ENCODE measurements around the gene MPG. TPM values are rescaled to one million over a fixed set of nuclear protein-coding genes. Genes with fewer than 3 reads are reported as not detected.
"Not testable (repeated sequence)": the region's sequence is repeated elsewhere in the genome, so short reads cannot be mapped to it uniquely, and the experiment has no call there.

Gene MPG
- polyA plus RNA-seq, 2 of the 4 experiments (the other 2 are of a cell fraction): 25.5 to 54.3 TPM

DNA sequence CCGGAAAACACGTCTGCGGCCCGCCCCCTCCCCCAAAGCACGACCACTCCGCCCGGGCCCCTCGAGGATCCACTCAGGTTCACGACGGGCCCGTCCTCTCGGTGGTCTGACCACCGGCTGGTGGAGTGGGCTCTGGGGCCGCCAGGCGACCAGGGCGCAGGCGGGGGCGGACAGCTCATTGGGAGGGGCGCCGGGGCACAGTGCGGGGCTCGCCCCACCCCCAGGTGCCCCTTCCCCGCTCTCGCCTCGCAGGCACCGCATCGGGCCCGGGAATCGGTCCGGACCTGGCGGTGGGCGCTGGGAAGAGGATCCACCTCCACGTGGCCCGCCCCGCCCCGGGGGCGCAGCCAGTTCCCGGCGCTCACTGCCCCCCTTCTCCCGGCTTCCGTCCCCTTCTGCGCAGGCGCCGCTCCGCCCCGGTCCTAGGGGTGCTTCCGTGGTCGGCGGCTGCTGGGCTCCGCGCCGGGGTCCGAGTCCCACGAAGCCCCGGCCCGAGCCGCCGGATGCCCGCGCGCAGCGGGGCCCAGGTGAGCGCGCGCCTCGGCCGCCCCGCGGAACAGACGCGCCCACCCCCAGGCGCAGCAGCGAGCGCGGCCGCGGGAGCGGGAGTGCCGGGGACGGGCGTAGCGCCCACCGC is at the start of gene MPG (continued):
- TF ChIP-seq KDM5A (IDR thresholded peaks at IDR 0.05): no peak
- no peak for TF ChIP-seq EHF (CRISPR knock-in tag; IDR thresholded peaks at IDR 0.05)
- no peak for TF ChIP-seq CTCF (IDR thresholded peaks at IDR 0.05)
- no peak for TF ChIP-seq RFX5 (IDR thresholded peaks at IDR 0.05)
- no peak for TF ChIP-seq KDM1A (IDR thresholded peaks at IDR 0.05; ENCODE audit: low read depth)
- TF ChIP-seq, protein P1, sequence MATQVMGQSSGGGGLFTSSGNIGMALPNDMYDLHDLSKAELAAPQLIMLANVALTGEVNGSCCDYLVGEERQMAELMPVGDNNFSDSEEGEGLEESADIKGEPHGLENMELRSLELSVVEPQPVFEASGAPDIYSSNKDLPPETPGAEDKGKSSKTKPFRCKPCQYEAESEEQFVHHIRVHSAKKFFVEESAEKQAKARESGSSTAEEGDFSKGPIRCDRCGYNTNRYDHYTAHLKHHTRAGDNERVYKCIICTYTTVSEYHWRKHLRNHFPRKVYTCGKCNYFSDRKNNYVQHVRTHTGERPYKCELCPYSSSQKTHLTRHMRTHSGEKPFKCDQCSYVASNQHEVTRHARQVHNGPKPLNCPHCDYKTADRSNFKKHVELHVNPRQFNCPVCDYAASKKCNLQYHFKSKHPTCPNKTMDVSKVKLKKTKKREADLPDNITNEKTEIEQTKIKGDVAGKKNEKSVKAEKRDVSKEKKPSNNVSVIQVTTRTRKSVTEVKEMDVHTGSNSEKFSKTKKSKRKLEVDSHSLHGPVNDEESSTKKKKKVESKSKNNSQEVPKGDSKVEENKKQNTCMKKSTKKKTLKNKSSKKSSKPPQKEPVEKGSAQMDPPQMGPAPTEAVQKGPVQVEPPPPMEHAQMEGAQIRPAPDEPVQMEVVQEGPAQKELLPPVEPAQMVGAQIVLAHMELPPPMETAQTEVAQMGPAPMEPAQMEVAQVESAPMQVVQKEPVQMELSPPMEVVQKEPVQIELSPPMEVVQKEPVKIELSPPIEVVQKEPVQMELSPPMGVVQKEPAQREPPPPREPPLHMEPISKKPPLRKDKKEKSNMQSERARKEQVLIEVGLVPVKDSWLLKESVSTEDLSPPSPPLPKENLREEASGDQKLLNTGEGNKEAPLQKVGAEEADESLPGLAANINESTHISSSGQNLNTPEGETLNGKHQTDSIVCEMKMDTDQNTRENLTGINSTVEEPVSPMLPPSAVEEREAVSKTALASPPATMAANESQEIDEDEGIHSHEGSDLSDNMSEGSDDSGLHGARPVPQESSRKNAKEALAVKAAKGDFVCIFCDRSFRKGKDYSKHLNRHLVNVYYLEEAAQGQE (IDR thresholded peaks at IDR 0.05): no peak
- no peak for TF ChIP-seq ZFP36 (IDR thresholded peaks at IDR 0.05; ENCODE audit: borderline replicate concordance, partially characterized antibody)
- TF ChIP-seq HOXB5 (CRISPR knock-in tag; IDR thresholded peaks at IDR 0.05): no peak
- TF ChIP-seq MAZ (IDR thresholded peaks at IDR 0.05; ENCODE audit: borderline replicate concordance, low read depth, low read length): no peak
- no peak for TF ChIP-seq ZC3H11A (IDR thresholded peaks at IDR 0.05)
- no peak for TF ChIP-seq ELK1 (IDR thresholded peaks at IDR 0.05; ENCODE audit: low read depth, low read length)
- peak; percentile 70; the same call in 1 of the 2 replicates for TF ChIP-seq PHF8 (IDR thresholded peaks at IDR 0.05; ENCODE audit: borderline replicate concordance, low read depth)

DNA sequence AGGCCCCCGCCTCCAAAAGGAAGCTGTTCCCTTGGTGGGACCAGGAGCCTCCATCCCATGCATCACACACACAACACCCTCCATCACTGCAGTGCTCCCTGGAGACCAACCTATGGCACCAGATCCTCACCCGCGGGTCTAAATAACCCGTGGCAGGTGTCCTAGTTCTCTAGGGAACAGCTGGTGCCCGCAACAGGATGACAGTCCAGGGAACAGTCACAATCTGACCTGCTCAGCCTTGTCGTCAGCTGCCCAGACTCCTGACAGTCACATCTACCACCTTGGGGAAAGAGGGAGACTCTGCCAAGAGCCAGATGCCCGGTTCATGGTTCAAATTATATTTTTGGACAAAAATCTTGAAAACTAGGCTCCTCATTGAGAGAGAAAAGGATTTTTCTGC is 47.4 kb upstream of the MPG start:
- H3K4me3 ChIP-seq; H3K4me1 ChIP-seq; ATAC-seq; DNase-seq (ENCODE audit: low read depth in 1 of 2, low spot score in 1 of 2); H3K27ac ChIP-seq; H3K4me2 ChIP-seq; CTCF ChIA-PET; H3K9me3 ChIP-seq; POLR2A ChIA-PET; FAIRE-seq: not testable (repeated sequence)
- 75% methylated on average over 1 of the region's 7 CpGs for WGBS (ENCODE audit: missing lambda C conversion rate)

DNA sequence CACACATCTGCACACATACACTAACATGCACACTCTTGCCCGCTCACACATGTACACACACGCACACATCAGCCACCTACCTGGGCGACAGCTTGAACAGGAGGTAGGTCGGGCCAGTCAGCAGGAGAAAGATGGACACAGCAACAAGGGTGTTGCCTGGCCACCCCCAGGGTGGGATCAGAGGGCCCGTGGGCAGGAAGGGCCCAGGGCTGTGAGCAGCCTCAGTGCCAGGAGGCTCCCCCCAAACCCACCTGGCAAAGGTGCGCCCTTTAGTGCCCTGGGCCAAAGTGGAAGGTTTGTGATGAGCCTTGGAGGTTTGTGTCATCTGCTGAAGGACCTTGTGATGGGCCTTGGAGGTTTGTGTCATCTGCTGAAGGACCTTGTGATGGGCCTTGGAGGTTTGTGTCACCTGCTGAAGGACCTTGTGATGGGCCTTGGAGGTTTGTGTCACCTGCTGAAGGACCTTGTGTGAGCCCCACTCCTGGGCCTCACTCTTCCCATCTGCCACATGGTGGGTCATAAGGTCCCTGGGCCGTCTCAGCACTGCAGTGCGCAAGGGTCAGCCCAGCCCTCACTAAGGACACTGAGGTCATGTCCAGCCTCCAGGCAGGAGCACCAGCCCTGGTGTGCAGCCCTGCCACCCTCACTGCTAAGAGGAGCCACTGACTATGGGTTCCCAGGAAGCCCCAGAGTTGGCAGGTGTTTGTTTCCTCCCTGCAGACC is 44.7 kb upstream of the MPG start:
- H3K4me2 ChIP-seq; H3K4me1 ChIP-seq; FAIRE-seq; DNase-seq (ENCODE audit: low read depth in 1 of 2, low spot score in 1 of 2); ATAC-seq; POLR2A ChIA-PET; H3K4me3 ChIP-seq; H3K9me3 ChIP-seq; H3K27ac ChIP-seq: not testable (repeated sequence)
- CTCF ChIA-PET: interaction anchor here (1.0 to 1.8 kb wide), 2 partner anchors 32 to 329 kb away, joined by 3 read pairs; no protein-coding TSS in a partner anchor
- 100% methylated on average over 1 of the region's 8 CpGs for WGBS (ENCODE audit: missing lambda C conversion rate)
